Loucy (cell line): ENCODE measurements around the gene SHC1.
A peak's percentile ranks its signal among the peaks of the same experiment; 100 is the strongest.

Experiments
- H2AFZ ChIP-seq: fragments of 200-600 bp; sonication (generic); 2 replicates; pipeline ENCODE4 v1.6.0; 2016; ENCODE audit warnings: antibody characterized with exemption, mild to moderate bottlenecking, low read length, moderate library complexity
- H3F3A ChIP-seq: fragments of 200-600 bp; 2 replicates; pipeline ENCODE4 v1.6.0; 2016; ENCODE audit warnings: antibody characterized with exemption, low read depth, mild to moderate bottlenecking
- H3K27me3 ChIP-seq: fragments of 200-600 bp; sonication (generic); 2 replicates; pipeline ENCODE4 v1.6.1; 2014; ENCODE audit warnings: low read length, mild to moderate bottlenecking; ENCODE audit not compliant: insufficient read depth, poor library complexity, severe bottlenecking
- H3K36me3 ChIP-seq: fragments of 200-600 bp; sonication (generic); 2 replicates; pipeline ENCODE4 v1.6.1; 2016; ENCODE audit warnings: low read length; ENCODE audit not compliant: insufficient read depth
- H3K4me1 ChIP-seq: fragments of 200-600 bp; sonication (generic); 2 replicates; pipeline ENCODE4 v1.5.1; 2014; ENCODE audit warnings: low read length, mild to moderate bottlenecking; ENCODE audit not compliant: insufficient read depth, poor library complexity, severe bottlenecking
- H3K4me2 ChIP-seq: fragments of 200-600 bp; sonication (generic); 2 replicates; pipeline ENCODE4 v1.6.0; 2014; ENCODE audit warnings: antibody characterized with exemption, low read length, low read depth, mild to moderate bottlenecking; ENCODE audit not compliant: poor library complexity, severe bottlenecking
- H3K4me3 ChIP-seq: fragments of 200-600 bp; sonication (generic); 2 replicates; pipeline ENCODE4 v1.5.1; 2014; ENCODE audit warnings: low read length, mild to moderate bottlenecking, mixed read lengths; ENCODE audit not compliant: poor library complexity, severe bottlenecking
- H3K79me2 ChIP-seq: fragments of 200-600 bp; sonication (generic); 2 replicates; pipeline ENCODE4 v1.6.1; 2014; ENCODE audit warnings: low read length; ENCODE audit not compliant: insufficient read depth
- H3K9ac ChIP-seq: fragments of 200-600 bp; sonication (generic); 2 replicates; pipeline ENCODE4 v1.6.0; 2014; ENCODE audit warnings: mild to moderate bottlenecking, low read depth, low read length, moderate library complexity; ENCODE audit not compliant: poor library complexity, severe bottlenecking
- H3K9me2 ChIP-seq: fragments of 200-600 bp; sonication (generic); replicated peaks from 2 replicates; pipeline ENCODE4 v1.6.1; 2016; ENCODE audit warnings: low read depth, low read length, mixed read lengths
- H3K9me3 ChIP-seq: fragments of 200-600 bp; sonication (generic); 2 replicates; pipeline ENCODE4 v1.6.1; 2014; ENCODE audit warnings: mild to moderate bottlenecking, antibody characterized with exemption, low read length, low read depth; ENCODE audit not compliant: insufficient read depth
- H4K20me1 ChIP-seq: fragments of 200-600 bp; sonication (generic); 2 replicates; pipeline ENCODE4 v1.6.0; 2014; ENCODE audit warnings: antibody characterized with exemption, low read length, mild to moderate bottlenecking; ENCODE audit not compliant: insufficient read depth, poor library complexity, severe bottlenecking
- EZH2phosphoT487 ChIP-seq: fragments of 200-600 bp; IDR thresholded peaks from 2 replicates; pipeline ENCODE4 v1.6.1; 2018; ENCODE audit warnings: antibody characterized with exemption, mild to moderate bottlenecking, moderate library complexity, borderline replicate concordance
- TF ChIP-seq, protein P1 (sequence below): fragments of 200-600 bp; sonication (generic); conservative IDR thresholded peaks from 2 replicates; pipeline ENCODE4 v1.5.1; 2014; ENCODE audit warnings: mild to moderate bottlenecking, antibody characterized with exemption, low read length

The SHC1 gene

DNA sequence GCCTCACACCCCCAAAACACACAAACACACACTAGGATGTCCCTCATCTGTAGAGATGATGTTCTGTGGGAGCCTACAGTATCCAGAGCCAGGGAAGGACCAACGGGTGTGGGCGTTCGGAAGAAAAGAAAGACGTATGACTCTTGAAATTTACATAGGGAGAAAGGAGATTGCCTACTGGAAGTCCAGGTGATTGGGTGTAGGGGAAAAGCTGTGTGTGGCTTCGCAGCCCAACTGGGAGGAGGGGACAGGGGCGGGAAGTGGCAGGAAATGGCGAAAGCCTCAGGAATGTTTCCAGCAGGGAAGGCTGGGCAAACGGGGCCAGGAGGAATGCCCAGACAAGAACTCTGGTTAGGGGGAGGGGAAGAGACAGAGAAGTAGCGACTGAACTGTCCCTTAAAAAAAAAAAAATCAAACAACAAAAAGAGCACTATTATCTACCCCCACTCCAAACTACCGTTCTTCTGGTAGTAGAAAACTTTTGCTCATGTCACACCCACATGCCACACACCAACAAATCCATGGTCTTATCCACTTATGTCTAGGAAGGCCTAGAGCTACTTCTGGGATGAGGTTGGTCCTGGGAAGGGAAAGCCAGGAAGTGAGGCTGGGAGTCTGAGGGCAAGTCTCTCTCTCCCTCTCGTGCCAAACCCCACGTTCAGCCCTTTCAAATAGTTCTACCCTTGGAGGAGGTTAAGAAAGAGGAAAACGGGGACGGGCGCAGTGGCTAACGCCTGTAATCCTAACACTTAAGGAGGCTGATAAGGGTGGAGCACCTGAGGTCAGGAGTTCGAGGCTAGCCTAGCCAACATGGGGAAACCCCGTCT, 2.2 kb upstream of the SHC1 start:
- Histone ChIP-seq H3K4me2 (peak overlapping the region; percentile 73), H4K20me1 (peaks cover 28% of the 10 kb centered on the region), H3K9ac (peak overlapping the region; percentile 95), H2AFZ (no peak overlapping the region), H3K4me1 (peaks cover 53% of the 10 kb centered on the region), H3K9me2 (no peaks in the 10 kb centered on the region), H3K36me3 (peaks cover 9% of the 10 kb centered on the region; the same call in 1 of the 2 replicates), H3K9me3 (no peaks in the 10 kb centered on the region), H3K79me2 (peaks cover 79% of the 10 kb centered on the region), H3K4me3 (peak overlapping the region; percentile 94), H3F3A (peaks cover 3% of the 10 kb centered on the region; the same call in 1 of the 2 replicates), H3K27me3 (no peaks in the 10 kb centered on the region)
- TF ChIP-seq, protein P1, sequence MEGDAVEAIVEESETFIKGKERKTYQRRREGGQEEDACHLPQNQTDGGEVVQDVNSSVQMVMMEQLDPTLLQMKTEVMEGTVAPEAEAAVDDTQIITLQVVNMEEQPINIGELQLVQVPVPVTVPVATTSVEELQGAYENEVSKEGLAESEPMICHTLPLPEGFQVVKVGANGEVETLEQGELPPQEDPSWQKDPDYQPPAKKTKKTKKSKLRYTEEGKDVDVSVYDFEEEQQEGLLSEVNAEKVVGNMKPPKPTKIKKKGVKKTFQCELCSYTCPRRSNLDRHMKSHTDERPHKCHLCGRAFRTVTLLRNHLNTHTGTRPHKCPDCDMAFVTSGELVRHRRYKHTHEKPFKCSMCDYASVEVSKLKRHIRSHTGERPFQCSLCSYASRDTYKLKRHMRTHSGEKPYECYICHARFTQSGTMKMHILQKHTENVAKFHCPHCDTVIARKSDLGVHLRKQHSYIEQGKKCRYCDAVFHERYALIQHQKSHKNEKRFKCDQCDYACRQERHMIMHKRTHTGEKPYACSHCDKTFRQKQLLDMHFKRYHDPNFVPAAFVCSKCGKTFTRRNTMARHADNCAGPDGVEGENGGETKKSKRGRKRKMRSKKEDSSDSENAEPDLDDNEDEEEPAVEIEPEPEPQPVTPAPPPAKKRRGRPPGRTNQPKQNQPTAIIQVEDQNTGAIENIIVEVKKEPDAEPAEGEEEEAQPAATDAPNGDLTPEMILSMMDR = no peak
- no peak for TF ChIP-seq EZH2phosphoT487

DNA sequence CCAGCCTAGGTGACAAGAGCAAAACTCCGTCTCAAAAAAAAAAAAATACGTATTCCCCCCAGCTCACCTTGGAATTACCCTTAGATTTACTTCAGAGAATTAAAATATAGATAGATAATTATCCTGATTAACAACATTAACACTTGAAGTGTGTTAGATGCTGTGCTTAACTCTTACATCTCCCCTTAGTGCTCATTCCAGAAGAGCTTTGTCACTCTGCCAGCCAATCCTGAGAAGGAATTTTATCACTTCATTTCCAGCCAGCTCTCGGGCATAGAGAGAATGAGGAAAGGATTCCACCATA, 1.6 kb upstream of the SHC1 start:
- H3K27me3 ChIP-seq = no peaks in the 10 kb centered on the region
- peaks cover 74% of the 10 kb centered on the region for H3K79me2 ChIP-seq
- peaks cover 23% of the 10 kb centered on the region for H4K20me1 ChIP-seq
- peaks cover 3% of the 10 kb centered on the region; the same call in 1 of the 2 replicates for H3F3A ChIP-seq
- TF ChIP-seq, protein P1 = no peak
- peak overlapping the region; percentile 73 for H3K4me2 ChIP-seq
- H3K9me2 ChIP-seq = no peaks in the 10 kb centered on the region
- peaks cover 14% of the 10 kb centered on the region; the same call in 1 of the 2 replicates for H3K36me3 ChIP-seq
- no peaks in the 10 kb centered on the region for H3K9me3 ChIP-seq
- peak overlapping the region; percentile 94 for H3K4me3 ChIP-seq
- peaks cover 47% of the 10 kb centered on the region for H3K4me1 ChIP-seq
- H3K9ac ChIP-seq = peak overlapping the region; percentile 95
- no peak overlapping the region for H2AFZ ChIP-seq

DNA sequence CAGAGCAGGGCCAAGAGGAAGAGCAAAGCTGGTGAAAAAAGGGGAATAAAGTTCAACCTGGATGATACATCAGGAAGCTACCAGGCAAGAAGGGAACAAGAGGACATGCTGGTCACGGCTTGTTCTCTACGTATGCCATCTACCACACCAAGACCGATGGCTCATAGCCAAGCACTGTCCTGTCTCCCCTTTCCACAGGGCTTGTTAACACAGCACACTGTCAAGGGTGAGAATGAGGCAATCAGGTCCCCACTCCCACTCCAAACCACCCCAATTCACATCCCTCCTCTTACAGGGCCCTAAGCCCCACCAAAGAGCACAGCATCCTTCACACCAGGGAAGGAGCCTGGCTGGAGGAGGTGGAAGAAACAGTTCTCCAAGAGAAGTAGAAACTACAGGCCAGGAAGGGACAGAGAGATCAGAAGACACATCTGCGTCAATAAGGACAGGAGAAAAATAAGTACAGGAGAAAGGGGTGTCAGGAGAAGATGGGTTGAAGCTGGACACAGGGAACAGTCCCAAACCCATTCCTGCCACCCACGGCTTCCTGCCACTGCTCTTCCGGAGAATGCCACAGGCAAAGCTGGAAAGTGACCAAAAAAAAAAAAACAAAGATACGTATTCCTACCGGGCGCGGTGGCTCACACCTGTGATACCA, 923 bp upstream of the SHC1 start:
- H3K9ac ChIP-seq = peak overlapping the region; percentile 52
- peaks cover 3% of the 10 kb centered on the region; the same call in 1 of the 2 replicates for H3F3A ChIP-seq
- no peaks in the 10 kb centered on the region for H3K27me3 ChIP-seq
- H3K9me3 ChIP-seq = no peaks in the 10 kb centered on the region
- peaks cover 22% of the 10 kb centered on the region for H4K20me1 ChIP-seq
- peaks cover 40% of the 10 kb centered on the region for H3K4me1 ChIP-seq
- no peak overlapping the region for H2AFZ ChIP-seq
- no peaks in the 10 kb centered on the region for H3K9me2 ChIP-seq
- H3K79me2 ChIP-seq = peaks cover 67% of the 10 kb centered on the region
- peaks cover 17% of the 10 kb centered on the region; the same call in 1 of the 2 replicates for H3K36me3 ChIP-seq
- H3K4me2 ChIP-seq = peak overlapping the region; percentile 70
- H3K4me3 ChIP-seq = peak overlapping the region; percentile 63
- TF ChIP-seq, protein P1 = no peak
- TF ChIP-seq EZH2phosphoT487 = no peak
